ENCODE data around the gene CIZ1.

DNA sequence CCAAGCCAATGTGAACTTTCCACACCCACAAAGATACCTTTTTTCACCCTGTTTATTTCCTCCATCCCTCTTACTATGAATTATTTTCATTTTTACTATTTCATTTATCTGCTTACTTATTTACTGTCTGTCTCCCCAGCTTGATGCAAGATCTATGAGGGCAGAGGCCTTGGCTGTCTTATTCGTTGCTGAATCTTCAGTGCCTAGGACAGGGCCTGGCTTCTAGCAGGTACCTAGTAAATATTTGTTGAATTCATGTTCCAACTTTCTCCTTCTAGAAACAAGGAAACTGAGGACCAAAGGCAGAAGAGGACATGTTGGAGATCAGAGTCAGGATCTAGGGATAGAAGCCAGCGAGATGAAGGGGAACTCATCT, 11.3 kb upstream of the CIZ1 start:
- TF ChIP-seq POLR2AphosphoS5 (IDR thresholded peaks at IDR 0.05; ENCODE audit: low read depth, low read length) (no peak), TAF1 (IDR thresholded peaks at IDR 0.05; ENCODE audit: borderline replicate concordance, insufficient read depth, low read length) (no peak)
- TF ChIP-seq, protein P1, sequence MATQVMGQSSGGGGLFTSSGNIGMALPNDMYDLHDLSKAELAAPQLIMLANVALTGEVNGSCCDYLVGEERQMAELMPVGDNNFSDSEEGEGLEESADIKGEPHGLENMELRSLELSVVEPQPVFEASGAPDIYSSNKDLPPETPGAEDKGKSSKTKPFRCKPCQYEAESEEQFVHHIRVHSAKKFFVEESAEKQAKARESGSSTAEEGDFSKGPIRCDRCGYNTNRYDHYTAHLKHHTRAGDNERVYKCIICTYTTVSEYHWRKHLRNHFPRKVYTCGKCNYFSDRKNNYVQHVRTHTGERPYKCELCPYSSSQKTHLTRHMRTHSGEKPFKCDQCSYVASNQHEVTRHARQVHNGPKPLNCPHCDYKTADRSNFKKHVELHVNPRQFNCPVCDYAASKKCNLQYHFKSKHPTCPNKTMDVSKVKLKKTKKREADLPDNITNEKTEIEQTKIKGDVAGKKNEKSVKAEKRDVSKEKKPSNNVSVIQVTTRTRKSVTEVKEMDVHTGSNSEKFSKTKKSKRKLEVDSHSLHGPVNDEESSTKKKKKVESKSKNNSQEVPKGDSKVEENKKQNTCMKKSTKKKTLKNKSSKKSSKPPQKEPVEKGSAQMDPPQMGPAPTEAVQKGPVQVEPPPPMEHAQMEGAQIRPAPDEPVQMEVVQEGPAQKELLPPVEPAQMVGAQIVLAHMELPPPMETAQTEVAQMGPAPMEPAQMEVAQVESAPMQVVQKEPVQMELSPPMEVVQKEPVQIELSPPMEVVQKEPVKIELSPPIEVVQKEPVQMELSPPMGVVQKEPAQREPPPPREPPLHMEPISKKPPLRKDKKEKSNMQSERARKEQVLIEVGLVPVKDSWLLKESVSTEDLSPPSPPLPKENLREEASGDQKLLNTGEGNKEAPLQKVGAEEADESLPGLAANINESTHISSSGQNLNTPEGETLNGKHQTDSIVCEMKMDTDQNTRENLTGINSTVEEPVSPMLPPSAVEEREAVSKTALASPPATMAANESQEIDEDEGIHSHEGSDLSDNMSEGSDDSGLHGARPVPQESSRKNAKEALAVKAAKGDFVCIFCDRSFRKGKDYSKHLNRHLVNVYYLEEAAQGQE (IDR thresholded peaks at IDR 0.05; ENCODE audit: insufficient read depth in 1 of 2, low read depth in 2 of 2, low read length in 2 of 2), result no peak

All from PFSK-1 (cell line).